Smooth muscle cell (in vitro differentiated cells): ENCODE measurements around the gene ARL16. TPM values are rescaled to one million over a fixed set of nuclear protein-coding genes. Genes with fewer than 3 reads are reported as not detected.
A peak's percentile ranks its signal among the peaks of the same experiment; 100 is the strongest.

Source experiments
- DNase-seq: peaks from one replicate; lab custom pipeline; 2025; ENCODE audit not compliant: unreplicated experiment; lab: John Stamatoyannopoulos, UW
- H2AFZ ChIP-seq: fragments of 200-600 bp; sonication (generic); 2 replicates; pipeline ENCODE4 v1.6.0; 2016; ENCODE audit warnings: antibody characterized with exemption, low read depth, mild to moderate bottlenecking
- H3F3A ChIP-seq: fragments of 200-600 bp; sonication (generic); 2 replicates; pipeline ENCODE4 v1.6.0; 2017; ENCODE audit warnings: antibody characterized with exemption, low read depth
- H3K27ac ChIP-seq: fragments of 200-600 bp; sonication (generic); 2 replicates; pipeline ENCODE4 v1.5.1; 2016; ENCODE audit warnings: low read depth, mild to moderate bottlenecking
- H3K27me3 ChIP-seq: fragments of 200-600 bp; sonication (generic); 2 replicates; pipeline ENCODE4 v1.6.1; 2016; ENCODE audit warnings: low read depth, mild to moderate bottlenecking
- H3K36me3 ChIP-seq: fragments of 200-600 bp; sonication (generic); 2 replicates; pipeline ENCODE4 v1.5.1; 2016; ENCODE audit warnings: low read depth
- H3K4me1 ChIP-seq: fragments of 200-600 bp; sonication (generic); 2 replicates; pipeline ENCODE4 v1.5.1; 2016; ENCODE audit warnings: low read depth
- H3K4me2 ChIP-seq: fragments of 200-600 bp; sonication (generic); 2 replicates; pipeline ENCODE4 v1.6.0; 2016; ENCODE audit warnings: mild to moderate bottlenecking
- H3K4me3 ChIP-seq: fragments of 200-600 bp; sonication (generic); 2 replicates; pipeline ENCODE4 v1.5.1; 2016; ENCODE audit warnings: mild to moderate bottlenecking
- H3K79me2 ChIP-seq: fragments of 200-600 bp; sonication (generic); 2 replicates; pipeline ENCODE4 v1.6.0; 2016; ENCODE audit warnings: low read depth, mild to moderate bottlenecking
- H3K9ac ChIP-seq: fragments of 200-600 bp; sonication (generic); 2 replicates; pipeline ENCODE4 v1.6.0; 2016; ENCODE audit warnings: low read depth
- H3K9me3 ChIP-seq: fragments of 200-600 bp; sonication (generic); replicated peaks from 2 replicates; pipeline ENCODE4 v1.5.1; 2016; ENCODE audit warnings: low read depth
- H4K20me1 ChIP-seq: fragments of 200-600 bp; sonication (generic); 2 replicates; pipeline ENCODE4 v1.6.0; 2016; ENCODE audit warnings: low read depth
- WGBS: methylation state at CpG from one replicate; pipeline ENCODE4 v1.1.7; 2016; ENCODE audit warnings: low lambda C conversion rate; 5-methylcytosine and 5-hydroxymethylcytosine counted together
- polyA plus RNA-seq: library from polyadenylated mRNA; unstranded; fragments of >200 nt; fragmentation: Nextera tagmentation; extraction: Ambion mirVana; gene quantifications from 2 replicates; pipeline ENCODE4 v1.2.1, GENCODE V29; 2016
- total RNA-seq: library from RNA; depleted of rRNA; stranded (reverse); fragments of >200 nt; gene quantifications from 2 replicates; pipeline ENCODE4 v1.2.3, GENCODE V29; 2014
- TF ChIP-seq, protein P1 (sequence below): fragments of 200-600 bp; sonication (generic); IDR thresholded peaks from 2 replicates; pipeline ENCODE4 v1.5.1; 2017; ENCODE audit warnings: borderline replicate concordance, mild to moderate bottlenecking, antibody characterized with exemption; ENCODE audit not compliant: insufficient read depth, poor library complexity, severe bottlenecking

ARL16 gene
- total and polyA plus RNA-seq, 2 experiments from 2014 or later: 22.3 to 62.1 TPM

DNA sequence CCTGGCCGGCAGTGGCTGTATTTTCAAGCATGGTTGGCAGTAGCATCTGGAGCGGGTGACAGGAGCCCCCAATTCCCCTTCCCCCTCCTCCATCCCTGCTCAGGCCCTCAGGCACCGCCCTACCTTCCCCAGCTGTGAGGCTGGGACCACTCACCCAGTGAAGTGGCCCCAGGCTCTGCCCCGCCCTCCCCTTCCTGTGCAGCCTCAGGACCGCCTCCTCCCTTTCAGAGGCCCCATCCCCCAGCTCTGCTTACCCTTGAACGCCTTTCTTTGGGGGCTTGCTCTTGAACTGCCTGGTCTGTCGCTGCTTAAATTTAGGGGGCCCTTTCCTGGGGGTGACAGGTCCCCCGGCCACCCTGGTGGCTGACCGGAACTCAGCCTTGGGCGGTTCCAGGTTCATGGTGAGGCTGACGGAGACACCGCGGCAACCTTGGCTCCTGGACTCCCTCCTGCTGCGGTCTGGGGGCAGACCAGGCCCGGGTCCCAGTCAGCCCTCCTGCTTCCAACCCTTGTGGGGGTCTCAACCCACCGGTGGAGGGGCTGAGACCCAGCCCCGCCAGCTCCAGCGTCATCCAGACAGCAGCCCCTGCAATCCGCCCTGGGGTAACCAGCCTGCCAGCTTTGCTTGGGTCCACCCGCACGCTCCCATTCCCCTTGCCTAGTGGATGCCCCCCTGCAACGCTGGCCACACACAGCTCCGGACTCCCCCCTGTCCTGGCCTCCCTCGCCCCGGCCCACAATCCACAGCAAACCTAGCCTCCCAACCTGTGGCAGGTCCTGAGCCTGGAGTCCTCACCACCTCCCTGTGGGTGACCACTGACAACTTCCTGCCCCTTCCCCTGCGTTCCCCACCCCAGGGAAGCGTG, 30.5 kb downstream of the ARL16 start:
- Histone ChIP-seq H3K4me3 (no peak overlapping the region), H2AFZ (peak overlapping the region; percentile 81), H3K27me3 (peaks cover 10% of the 10 kb centered on the region), H3K79me2 (no peaks in the 10 kb centered on the region), H3K4me1 (peaks cover 3% of the 10 kb centered on the region), H3K9ac (no peak overlapping the region), H4K20me1 (no peaks in the 10 kb centered on the region), H3F3A (no peaks in the 10 kb centered on the region), H3K4me2 (peak overlapping the region; percentile 74), H3K36me3 (no peaks in the 10 kb centered on the region), H3K9me3 (no peaks in the 10 kb centered on the region), H3K27ac (no peak overlapping the region)
- TF ChIP-seq, protein P1, sequence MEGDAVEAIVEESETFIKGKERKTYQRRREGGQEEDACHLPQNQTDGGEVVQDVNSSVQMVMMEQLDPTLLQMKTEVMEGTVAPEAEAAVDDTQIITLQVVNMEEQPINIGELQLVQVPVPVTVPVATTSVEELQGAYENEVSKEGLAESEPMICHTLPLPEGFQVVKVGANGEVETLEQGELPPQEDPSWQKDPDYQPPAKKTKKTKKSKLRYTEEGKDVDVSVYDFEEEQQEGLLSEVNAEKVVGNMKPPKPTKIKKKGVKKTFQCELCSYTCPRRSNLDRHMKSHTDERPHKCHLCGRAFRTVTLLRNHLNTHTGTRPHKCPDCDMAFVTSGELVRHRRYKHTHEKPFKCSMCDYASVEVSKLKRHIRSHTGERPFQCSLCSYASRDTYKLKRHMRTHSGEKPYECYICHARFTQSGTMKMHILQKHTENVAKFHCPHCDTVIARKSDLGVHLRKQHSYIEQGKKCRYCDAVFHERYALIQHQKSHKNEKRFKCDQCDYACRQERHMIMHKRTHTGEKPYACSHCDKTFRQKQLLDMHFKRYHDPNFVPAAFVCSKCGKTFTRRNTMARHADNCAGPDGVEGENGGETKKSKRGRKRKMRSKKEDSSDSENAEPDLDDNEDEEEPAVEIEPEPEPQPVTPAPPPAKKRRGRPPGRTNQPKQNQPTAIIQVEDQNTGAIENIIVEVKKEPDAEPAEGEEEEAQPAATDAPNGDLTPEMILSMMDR: no peak
- 50% methylated on average over 27 of the region's 27 CpGs for WGBS
- DNase-seq: no peak

DNA sequence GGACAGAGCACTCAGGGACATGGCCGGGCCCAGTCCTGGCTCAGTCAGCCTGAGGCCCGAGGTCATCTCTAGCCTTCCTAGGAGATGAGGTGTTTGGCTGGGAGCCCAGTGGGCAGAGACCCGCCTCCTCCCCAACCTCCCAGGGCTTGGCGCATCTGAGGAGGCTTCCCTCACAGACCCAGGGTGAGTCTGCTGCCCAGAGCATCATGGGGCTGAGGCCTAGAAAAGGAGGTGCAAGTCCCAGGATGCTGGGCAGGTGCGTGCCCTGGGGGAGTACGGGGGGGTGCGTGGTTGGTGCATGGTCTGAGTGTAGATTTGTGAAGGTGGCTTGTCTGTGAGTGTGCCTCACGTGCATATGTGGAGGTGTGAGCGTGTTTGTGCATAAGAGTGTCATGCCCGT, 31.9 kb downstream of the ARL16 start:
- no peak overlapping the region for H3K4me2 ChIP-seq
- no peak overlapping the region for H3K27ac ChIP-seq
- H2AFZ ChIP-seq: no peak overlapping the region
- no peaks in the 10 kb centered on the region for H3K9me3 ChIP-seq
- H4K20me1 ChIP-seq: no peaks in the 10 kb centered on the region
- no peak overlapping the region for H3K9ac ChIP-seq
- 91% methylated on average over 10 of the region's 10 CpGs for WGBS
- no peak for DNase-seq
- peaks cover 3% of the 10 kb centered on the region for H3K4me1 ChIP-seq
- TF ChIP-seq, protein P1: no peak
- no peaks in the 10 kb centered on the region for H3F3A ChIP-seq
- peaks cover 20% of the 10 kb centered on the region for H3K27me3 ChIP-seq
- no peaks in the 10 kb centered on the region for H3K79me2 ChIP-seq
- no peaks in the 10 kb centered on the region for H3K36me3 ChIP-seq
- no peak overlapping the region for H3K4me3 ChIP-seq

DNA sequence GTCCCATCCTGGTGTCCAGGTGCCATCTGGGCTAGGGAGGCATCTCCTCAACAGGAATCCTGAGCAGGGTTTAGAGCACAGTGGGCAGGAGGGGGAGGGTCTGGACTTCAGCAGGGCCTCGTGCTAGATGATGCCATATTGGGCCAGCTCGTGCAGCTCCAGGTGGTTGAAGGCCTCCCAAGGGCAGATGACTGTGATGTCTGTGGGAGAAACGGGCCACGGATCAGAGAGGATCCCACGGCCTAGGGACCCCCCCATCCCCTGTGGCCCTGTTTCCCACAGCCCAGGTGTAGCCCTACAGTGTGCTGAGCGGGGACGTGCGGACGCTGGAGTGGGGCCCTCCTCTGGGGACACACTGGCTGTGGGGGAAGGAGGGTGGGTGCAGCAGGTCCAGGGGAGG, 32.6 kb downstream of the ARL16 start:
- no peaks in the 10 kb centered on the region for H3K9me3 ChIP-seq

More for the DNA sequence above, 32.6 kb downstream of the ARL16 start:
- Histone ChIP-seq H3K4me3 (no peak overlapping the region), H2AFZ (no peak overlapping the region), H3K79me2 (no peaks in the 10 kb centered on the region), H3K4me2 (no peak overlapping the region), H3K27me3 (peaks cover 20% of the 10 kb centered on the region), H3K4me1 (peaks cover 3% of the 10 kb centered on the region), H3K27ac (no peak overlapping the region), H3K36me3 (no peaks in the 10 kb centered on the region), H4K20me1 (no peaks in the 10 kb centered on the region), H3F3A (no peaks in the 10 kb centered on the region), H3K9ac (no peak overlapping the region)
- DNase-seq: no peak
- WGBS: 94% methylated on average over 9 of the region's 9 CpGs
- TF ChIP-seq, protein P1: no peak
